ENCODE data around the gene DMTF1.

DMTF1 gene

DNA sequence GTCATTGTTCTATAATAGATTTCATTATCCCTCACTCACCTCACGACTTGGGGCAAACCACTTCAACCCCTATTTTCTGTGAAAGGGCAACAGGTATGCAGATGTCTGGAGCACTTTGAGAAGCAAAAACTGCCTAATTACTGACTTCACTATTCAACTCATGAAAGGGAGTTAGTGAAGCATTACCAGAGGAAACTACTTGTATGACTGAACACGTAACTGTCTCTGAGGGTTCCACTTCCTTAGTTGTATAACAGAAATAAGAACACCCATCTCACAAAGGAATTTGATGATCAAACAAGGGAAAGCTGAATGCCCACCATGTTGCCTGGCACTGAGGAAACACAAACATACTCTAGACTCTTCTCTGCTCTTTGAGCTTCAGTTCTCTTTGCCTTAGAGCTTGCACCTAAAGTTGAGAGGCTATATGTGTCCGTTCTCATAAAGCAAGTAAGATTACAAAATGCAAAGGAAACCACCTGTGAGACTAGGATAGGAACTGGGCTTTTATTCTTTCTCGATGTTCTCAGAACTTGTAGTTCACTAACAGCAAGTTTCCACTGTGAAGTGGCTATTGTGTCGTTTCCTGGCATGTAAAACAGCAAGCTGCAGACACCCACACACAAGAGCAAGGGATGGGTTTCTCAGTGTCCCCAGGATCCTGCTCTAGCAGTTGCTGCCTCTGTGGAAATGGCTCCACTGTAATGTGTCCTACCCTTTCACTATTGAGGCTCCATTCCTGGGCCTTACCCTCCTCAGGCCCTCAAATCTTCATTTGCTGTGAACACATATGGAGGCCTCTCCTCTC, 64.7 kb downstream of the DMTF1 start:
- TF ChIP-seq CTCF (IDR thresholded peaks at IDR 0.05; ENCODE audit: borderline replicate concordance, control extremely low read depth, extremely low read depth, insufficient read depth, missing control alignments), result no peak
- DNase-seq (ENCODE audit: low spot score), result peak; percentile 67
- in situ Hi-C loops (cut with MboI; ENCODE audit: low sequenced_read_pairs, unreplicated experiment), result loop anchor here (5.0 kb wide), 1 partner anchor 60 kb away; no protein-coding TSS in a partner anchor

DNA sequence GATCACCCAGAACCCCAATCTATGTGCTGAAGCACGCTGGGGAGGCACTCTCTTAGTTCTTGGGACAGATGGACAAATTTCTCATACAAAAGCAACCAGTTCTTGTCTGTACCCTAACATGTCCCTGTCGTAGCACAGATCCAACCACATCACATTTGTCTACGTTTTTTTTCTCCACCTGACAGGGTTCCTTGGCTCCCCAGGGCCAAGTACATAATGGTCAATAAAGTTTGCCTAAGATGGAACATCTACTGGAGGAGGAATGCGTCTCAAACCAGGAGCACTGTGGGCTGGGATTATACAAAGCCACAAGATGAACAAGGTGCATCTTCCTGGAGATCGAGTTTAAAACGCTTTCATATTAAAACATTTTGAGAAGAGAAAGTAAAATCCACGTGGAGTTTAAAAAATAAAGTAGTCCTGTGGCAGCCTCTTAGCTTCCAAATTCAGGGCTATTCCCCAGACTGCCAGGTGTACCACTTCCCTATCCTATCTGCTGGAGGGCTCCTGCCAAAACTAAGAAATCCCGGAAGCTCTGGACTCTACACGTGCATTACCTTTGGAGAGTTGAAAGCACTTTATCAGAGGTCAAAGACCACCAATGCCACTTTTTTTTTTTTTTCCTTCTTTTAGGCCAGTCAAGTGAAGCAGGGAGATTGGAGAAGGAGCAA, 65.9 kb downstream of the DMTF1 start:
- no peak for TF ChIP-seq CTCF (IDR thresholded peaks at IDR 0.05; ENCODE audit: borderline replicate concordance, control extremely low read depth, extremely low read depth, insufficient read depth, missing control alignments)
- in situ Hi-C loops (cut with MboI; ENCODE audit: low sequenced_read_pairs, unreplicated experiment), result loop anchor here (5.0 kb wide), 1 partner anchor 61 kb away; no protein-coding TSS in a partner anchor
- DNase-seq (ENCODE audit: low spot score), result no peak

DNA sequence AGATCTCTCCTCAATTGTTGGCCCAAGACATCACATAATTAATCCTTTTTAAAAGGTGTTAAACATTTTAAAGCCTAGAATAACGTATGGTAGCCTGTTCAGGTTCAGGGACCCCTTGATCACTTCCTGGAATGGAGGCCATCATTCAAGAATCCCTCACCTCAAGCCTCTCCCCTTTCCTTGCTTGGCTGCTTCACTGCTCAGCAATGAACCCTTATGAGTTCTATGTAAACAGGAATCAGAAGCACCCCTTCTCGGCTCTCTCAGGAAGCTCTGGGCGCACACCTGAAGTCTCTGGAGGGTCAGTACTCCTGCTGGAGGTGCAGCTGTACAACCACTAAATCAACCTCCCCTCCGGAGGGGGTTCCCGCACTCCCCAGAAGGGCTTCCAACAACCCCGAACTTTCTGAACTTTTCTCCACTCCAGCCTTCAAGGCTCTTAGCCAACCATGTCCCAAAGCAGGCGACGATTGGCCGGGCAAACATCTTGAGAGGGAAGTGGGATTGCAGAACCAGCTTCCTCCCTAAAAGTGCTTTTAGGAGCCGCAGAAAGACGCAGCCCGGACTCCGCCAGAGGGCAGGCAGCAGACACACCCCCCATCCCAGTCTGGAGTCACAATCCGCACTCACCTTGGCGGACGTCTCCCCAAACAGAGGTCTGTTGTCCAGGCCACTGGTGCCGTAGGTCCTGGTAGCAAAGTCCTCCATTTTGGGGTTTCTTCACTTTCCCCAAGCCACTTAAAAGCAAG, 66.7 kb downstream of the DMTF1 start:
- in situ Hi-C loops (cut with MboI; ENCODE audit: low sequenced_read_pairs, unreplicated experiment), result loop anchor here (5.0 kb wide), 1 partner anchor 62 kb away; no protein-coding TSS in a partner anchor
- DNase-seq (ENCODE audit: low spot score), result peak; percentile 44
- TF ChIP-seq CTCF (IDR thresholded peaks at IDR 0.05; ENCODE audit: borderline replicate concordance, control extremely low read depth, extremely low read depth, insufficient read depth, missing control alignments), result no peak

DNA sequence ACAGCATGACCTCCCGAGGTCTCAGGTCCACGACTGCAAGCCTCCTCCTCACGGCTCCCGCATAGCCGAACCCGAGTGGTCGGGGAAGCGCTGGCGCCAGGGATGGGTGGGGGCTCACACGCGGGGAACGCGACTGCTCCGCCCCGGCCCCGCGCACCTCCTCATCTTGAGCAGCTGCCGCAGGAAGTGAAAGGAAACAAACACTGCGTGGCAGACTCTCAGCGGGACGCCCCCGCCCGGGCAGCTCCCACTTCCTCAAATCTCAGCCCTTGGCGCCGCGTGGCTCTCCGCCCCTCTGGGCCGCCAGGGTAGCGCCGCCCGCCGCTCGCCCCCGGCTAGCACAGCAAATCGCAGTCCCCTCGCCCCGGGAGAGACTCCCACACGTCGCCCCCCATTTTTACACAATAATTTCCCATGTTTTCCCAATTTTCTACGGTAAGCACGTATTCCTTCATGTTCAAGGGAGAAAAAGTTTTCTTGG, 67.3 kb downstream of the DMTF1 start, which contains the start of gene TMEM243:
TSS of gene TMEM243 (minus strand) at position 188 of the 481 bp plus-strand sequence. CDS start 229 bp downstream, outside the sequence.
- in situ Hi-C loops (cut with MboI; ENCODE audit: low sequenced_read_pairs, unreplicated experiment), result loop anchor here (5.0 kb wide), 1 partner anchor 62 kb away; no protein-coding TSS in a partner anchor

DNA sequence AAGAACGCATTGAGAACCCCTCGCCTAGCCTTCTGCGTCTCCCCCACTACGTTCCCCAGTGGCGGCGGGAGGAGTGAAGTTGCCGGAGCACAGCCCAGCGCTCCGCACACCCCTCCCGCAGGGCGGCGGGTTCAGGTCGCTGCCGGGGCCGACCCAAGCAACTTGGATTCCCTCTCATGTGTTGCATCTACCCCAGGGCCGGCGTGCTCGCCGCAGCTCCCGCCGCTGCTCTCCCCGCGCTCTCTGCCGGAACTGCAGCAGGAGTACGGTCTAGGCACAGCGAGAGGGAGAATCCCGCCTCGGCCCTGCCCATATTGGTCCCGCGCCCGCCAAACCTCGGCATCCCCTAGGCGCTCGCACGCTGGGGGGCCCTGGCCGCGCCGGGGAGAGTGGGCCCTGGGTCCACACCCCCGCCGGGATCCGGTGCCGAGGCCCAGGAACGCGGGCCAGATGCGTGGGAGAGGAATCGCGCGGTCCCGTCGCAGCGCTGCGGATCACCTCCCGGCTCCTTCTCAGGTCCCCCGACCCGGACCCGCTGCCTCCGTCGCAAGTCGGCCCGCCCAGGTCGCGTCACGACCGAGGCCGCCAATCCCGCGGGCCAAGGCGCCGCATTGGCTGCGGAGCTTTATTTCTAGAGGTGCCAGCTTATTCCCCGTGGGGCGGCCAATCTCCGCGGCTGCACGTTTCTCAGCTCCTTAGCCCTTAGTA, 67.9 kb downstream of the DMTF1 start:
- in situ Hi-C loops (cut with MboI; ENCODE audit: low sequenced_read_pairs, unreplicated experiment), result no loop called here
- no peak for TF ChIP-seq CTCF (IDR thresholded peaks at IDR 0.05; ENCODE audit: borderline replicate concordance, control extremely low read depth, extremely low read depth, insufficient read depth, missing control alignments)
- DNase-seq (ENCODE audit: low spot score), result peak; percentile 85

More for the DNA sequence above, 67.3 kb downstream of the DMTF1 start, which contains the start of gene TMEM243:
- peak; percentile 47 for TF ChIP-seq CTCF (IDR thresholded peaks at IDR 0.05; ENCODE audit: borderline replicate concordance, control extremely low read depth, extremely low read depth, insufficient read depth, missing control alignments)
- peak; percentile 89 for DNase-seq (ENCODE audit: low spot score)

All from GM13976 (cell line).